H9 (cell line): Measurements from ENCODE around the gene CSMD2. TPM values are rescaled to one million over a fixed set of nuclear protein-coding genes. Genes with fewer than 3 reads are reported as not detected.

ENCODE experiments used
- DNase-seq: peaks from one replicate; pipeline ENCODE4 v3.0.0-alpha.2; 2017
- H2AFZ ChIP-seq: one replicate; pipeline ENCODE4 v1.6.1; 2013; ENCODE audit warnings: mild to moderate bottlenecking, low read length, control low read depth, moderate library complexity
- H2AK5ac ChIP-seq: 2 replicates; pipeline ENCODE4 v1.6.1; 2013; ENCODE audit warnings: low read length, control low read depth, mixed read lengths; ENCODE audit not compliant: insufficient read length
- H2BK120ac ChIP-seq: one replicate; pipeline ENCODE4 v1.6.1; 2013; ENCODE audit warnings: low read depth, mild to moderate bottlenecking, low read length, control low read depth, inconsistent platforms; ENCODE audit not compliant: poor library complexity, severe bottlenecking
- H2BK12ac ChIP-seq: 2 replicates; pipeline ENCODE4 v1.6.1; 2013; ENCODE audit warnings: low read length, control low read depth, mixed read lengths, low read depth; ENCODE audit not compliant: insufficient read length
- H2BK15ac ChIP-seq: 2 replicates; pipeline ENCODE4 v1.6.1; 2013; ENCODE audit warnings: low read depth, low read length, control low read depth
- H2BK20ac ChIP-seq: one replicate; pipeline ENCODE4 v1.6.1; 2013; ENCODE audit warnings: low read depth, mild to moderate bottlenecking, low read length, control low read depth, inconsistent platforms; ENCODE audit not compliant: poor library complexity, severe bottlenecking
- H2BK5ac ChIP-seq: 2 replicates; pipeline ENCODE4 v1.6.1; 2013; ENCODE audit warnings: low read length, control low read depth, mixed read lengths; ENCODE audit not compliant: insufficient read length
- H3K14ac ChIP-seq: 2 replicates; pipeline ENCODE4 v1.6.1; 2013; ENCODE audit warnings: low read length, control low read depth; ENCODE audit not compliant: insufficient read depth
- H3K18ac ChIP-seq: 2 replicates; pipeline ENCODE4 v1.6.1; 2013; ENCODE audit warnings: low read depth, mild to moderate bottlenecking, mixed read lengths, low read length, control low read depth; ENCODE audit not compliant: insufficient read length
- H3K23ac ChIP-seq: 2 replicates; pipeline ENCODE4 v1.6.1; 2013; ENCODE audit warnings: low read length, control low read depth, mixed read lengths, low read depth; ENCODE audit not compliant: insufficient read length
- H3K23me2 ChIP-seq: 2 replicates; pipeline ENCODE4 v1.6.1; 2013; ENCODE audit warnings: low read depth, mild to moderate bottlenecking, mixed read lengths, low read length, control low read depth; ENCODE audit not compliant: insufficient read length, poor library complexity, severe bottlenecking
- H3K27ac ChIP-seq: 2 replicates; pipeline ENCODE4 v1.5.1; 2013; ENCODE audit warnings: low read length, control low read depth, mixed read lengths, low read depth; ENCODE audit not compliant: insufficient read length
- H3K27me3 ChIP-seq: 2 replicates; pipeline ENCODE4 v1.6.1; 2013; ENCODE audit warnings: low read length, control low read depth, inconsistent platforms; ENCODE audit not compliant: insufficient read depth
- H3K4ac ChIP-seq: 2 replicates; pipeline ENCODE4 v1.6.1; 2013; ENCODE audit warnings: low read depth, mild to moderate bottlenecking, control low read depth, inconsistent platforms, low read length, moderate library complexity
- H3K4me1 ChIP-seq: 2 replicates; pipeline ENCODE4 v1.6.1; 2013; ENCODE audit warnings: low read length, control low read depth, inconsistent platforms; ENCODE audit not compliant: insufficient read depth
- H3K4me2 ChIP-seq: 2 replicates; pipeline ENCODE4 v1.6.1; 2013; ENCODE audit warnings: low read length, control low read depth, mixed read lengths; ENCODE audit not compliant: insufficient read length, insufficient read depth
- H3K56ac ChIP-seq: 2 replicates; pipeline ENCODE4 v1.6.1; 2013; ENCODE audit warnings: low read depth, mild to moderate bottlenecking, mixed read lengths, low read length, control low read depth; ENCODE audit not compliant: insufficient read length
- H3K79me1 ChIP-seq: 2 replicates; pipeline ENCODE4 v1.6.1; 2013; ENCODE audit warnings: low read depth, mild to moderate bottlenecking, moderate library complexity, low read length, control low read depth, inconsistent platforms; ENCODE audit not compliant: insufficient read depth, poor library complexity, severe bottlenecking
- H3K79me2 ChIP-seq: 2 replicates; pipeline ENCODE4 v1.6.1; 2013; ENCODE audit warnings: low read length, control low read depth, inconsistent platforms; ENCODE audit not compliant: insufficient read depth
- H3K9ac ChIP-seq: 2 replicates; pipeline ENCODE4 v1.6.1; 2013; ENCODE audit warnings: low read length, control low read depth, mixed read lengths; ENCODE audit not compliant: insufficient read length; ENCODE audit errors: extremely low read depth
- H3K9me3 ChIP-seq: one replicate; pipeline ENCODE4 v1.6.1; 2013; ENCODE audit warnings: low read depth, low read length, inconsistent platforms; ENCODE audit not compliant: control insufficient read depth
- H3T11ph ChIP-seq: one replicate; pipeline ENCODE4 v1.6.1; 2013; ENCODE audit warnings: mild to moderate bottlenecking, low read length, control low read depth, inconsistent platforms
- H4K20me1 ChIP-seq: one replicate; pipeline ENCODE4 v1.6.1; 2013; ENCODE audit not compliant: control insufficient read depth, insufficient read length, insufficient read depth
- H4K5ac ChIP-seq: 2 replicates; pipeline ENCODE4 v1.6.1; 2013; ENCODE audit warnings: low read depth, mild to moderate bottlenecking, mixed read lengths, low read length, control low read depth; ENCODE audit not compliant: insufficient read length
- H4K8ac ChIP-seq: replicated peaks from 2 replicates; pipeline ENCODE4 v1.6.1; 2013; ENCODE audit warnings: low read length, control low read depth, mixed read lengths, low read depth; ENCODE audit not compliant: insufficient read length
- H4K91ac ChIP-seq: 2 replicates; pipeline ENCODE4 v1.6.1; 2013; ENCODE audit warnings: low read depth, mild to moderate bottlenecking, moderate library complexity, mixed read lengths, low read length, control low read depth; ENCODE audit not compliant: insufficient read length
- H3K27ac Mint-ChIP-seq, 3 experiments: 2 replicates in 2 of 3; 3 replicates in 1 of 3; pipeline ENCODE4 v1.8.0; 2020 to 2021; ENCODE audit warnings: mixed read lengths in 3 of 3, mild to moderate bottlenecking in 1 of 3, moderate library complexity in 1 of 3
- H3K27me3 Mint-ChIP-seq: 2 replicates; pipeline ENCODE4 v1.8.0; 2021; ENCODE audit warnings: low read depth, mild to moderate bottlenecking, moderate library complexity, mixed read lengths
- H3K36me3 Mint-ChIP-seq, 3 experiments: 2 replicates in 2 of 3; 3 replicates in 1 of 3; pipeline ENCODE4 v1.8.0; 2020 to 2021; ENCODE audit warnings: low read depth in 3 of 3, mixed read lengths in 3 of 3; ENCODE audit not compliant: insufficient read depth in 1 of 3
- H3K4me1 Mint-ChIP-seq, 2 experiments: 2 replicates each; pipeline ENCODE4 v1.8.0; 2020; ENCODE audit warnings: mixed read lengths in 2 of 2
- H3K4me3 Mint-ChIP-seq, 2 experiments: 2 replicates in 1 of 2; 3 replicates in 1 of 2; pipeline ENCODE4 v1.8.0; 2020 to 2021; ENCODE audit warnings: mild to moderate bottlenecking in 2 of 2, mixed read lengths in 2 of 2, moderate library complexity in 1 of 2
- H3K9me3 Mint-ChIP-seq, 2 experiments: 2 replicates in 1 of 2; 3 replicates in 1 of 2; pipeline ENCODE4 v1.8.0; 2020; ENCODE audit warnings: mild to moderate bottlenecking in 2 of 2, mixed read lengths in 2 of 2, moderate library complexity in 1 of 2
- WGBS: extraction: QIAGEN DNeasy Blood & Tissue Kit; methylation state at CpG from one replicate; pipeline ENCODE4 v1.1.7; 2013; ENCODE audit warnings: missing lambda C conversion rate, low lambda C conversion rate, mixed read lengths; ENCODE audit not compliant: insufficient read length; ENCODE audit errors: extremely low coverage; 5-methylcytosine and 5-hydroxymethylcytosine counted together
- total RNA-seq: library from RNA; stranded (reverse); gene quantifications from 2 replicates; pipeline ENCODE4 v1.2.1, GENCODE V29; 2021
- TF ChIP-seq, protein P1 (sequence below): fragments of 200-600 bp; sonication (generic); conservative IDR thresholded peaks from 3 replicates; pipeline ENCODE4 v1.8.0; 2021; ENCODE audit warnings: antibody characterized with exemption, mild to moderate bottlenecking

CSMD2 gene
- total RNA-seq, 1 experiment from 2014 or later, result 6.4 TPM

GRCh38 chr1:33649759-33650158 lies 515.3 kb downstream of the CSMD2 start:
- Histone ChIP-seq H3K9ac (no peak overlapping the region), H2BK20ac (no peak overlapping the region), H3K79me2 (no peaks in the 10 kb centered on the region), H4K8ac (no peak overlapping the region), H3K27ac (no peak overlapping the region), H3K9me3 (no peaks in the 10 kb centered on the region), H2BK120ac (no peak overlapping the region), H3K4me2 (no peak overlapping the region), H2BK5ac (no peak overlapping the region), H2AK5ac (no peak overlapping the region), H2AFZ (no peak overlapping the region), H3K4me1 (no peaks in the 10 kb centered on the region), H4K20me1 (no peaks in the 10 kb centered on the region), H3K23ac (no peak overlapping the region), H3K56ac (no peak overlapping the region), H3K14ac (no peak overlapping the region), H2BK15ac (no peak overlapping the region), H3K4ac (no peak overlapping the region), H4K91ac (no peak overlapping the region), H3K79me1 (no peaks in the 10 kb centered on the region), H3T11ph (no peak overlapping the region), H3K27me3 (no peaks in the 10 kb centered on the region), H3K18ac (no peak overlapping the region), H4K5ac (no peak overlapping the region), H2BK12ac (no peak overlapping the region), H3K23me2 (no peaks in the 10 kb centered on the region)
- H3K4me1 Mint-ChIP-seq, result peaks cover 0 to 2% of the 10 kb centered on the region in 2 experiments; a peak in 2 of 4 replicates
- H3K9me3 Mint-ChIP-seq, result no peaks in the 10 kb centered on the region; a peak in 1 of 5 replicates
- DNase-seq, result no peak
- no CpG with 5 or more reads among the region's 7 CpGs for WGBS
- H3K36me3 Mint-ChIP-seq, result peaks cover 2 to 22% (median 14%) of the 10 kb centered on the region in 3 experiments; a peak in 6 of 7 replicates
- H3K4me3 Mint-ChIP-seq, result no peak overlapping the region
- H3K27me3 Mint-ChIP-seq, result no peaks in the 10 kb centered on the region; the same call in 1 of the 2 replicates
- TF ChIP-seq, protein P1, sequence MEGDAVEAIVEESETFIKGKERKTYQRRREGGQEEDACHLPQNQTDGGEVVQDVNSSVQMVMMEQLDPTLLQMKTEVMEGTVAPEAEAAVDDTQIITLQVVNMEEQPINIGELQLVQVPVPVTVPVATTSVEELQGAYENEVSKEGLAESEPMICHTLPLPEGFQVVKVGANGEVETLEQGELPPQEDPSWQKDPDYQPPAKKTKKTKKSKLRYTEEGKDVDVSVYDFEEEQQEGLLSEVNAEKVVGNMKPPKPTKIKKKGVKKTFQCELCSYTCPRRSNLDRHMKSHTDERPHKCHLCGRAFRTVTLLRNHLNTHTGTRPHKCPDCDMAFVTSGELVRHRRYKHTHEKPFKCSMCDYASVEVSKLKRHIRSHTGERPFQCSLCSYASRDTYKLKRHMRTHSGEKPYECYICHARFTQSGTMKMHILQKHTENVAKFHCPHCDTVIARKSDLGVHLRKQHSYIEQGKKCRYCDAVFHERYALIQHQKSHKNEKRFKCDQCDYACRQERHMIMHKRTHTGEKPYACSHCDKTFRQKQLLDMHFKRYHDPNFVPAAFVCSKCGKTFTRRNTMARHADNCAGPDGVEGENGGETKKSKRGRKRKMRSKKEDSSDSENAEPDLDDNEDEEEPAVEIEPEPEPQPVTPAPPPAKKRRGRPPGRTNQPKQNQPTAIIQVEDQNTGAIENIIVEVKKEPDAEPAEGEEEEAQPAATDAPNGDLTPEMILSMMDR, result no peak
- no peak overlapping the region for H3K27ac Mint-ChIP-seq
